Neural progenitor cell (in vitro differentiated cells): ENCODE results near the gene SEC14L1. TPM values are rescaled to one million over a fixed set of nuclear protein-coding genes. Genes with fewer than 3 reads are reported as not detected.

Experiments
- DNase-seq: peaks from one replicate; pipeline ENCODE4 v3.0.0-alpha.2; 2016; ENCODE audit warnings: low spot score
- H2AFZ ChIP-seq: fragments of 200-600 bp; sonication (generic); replicated peaks from 2 replicates; pipeline ENCODE4 v1.6.1; 2016; ENCODE audit warnings: antibody characterized with exemption
- H3F3A ChIP-seq: fragments of 200-600 bp; sonication (generic); 2 replicates; pipeline ENCODE4 v1.6.1; 2016; ENCODE audit warnings: antibody characterized with exemption, low read depth
- H3K27ac ChIP-seq: fragments of 200-600 bp; sonication (generic); 2 replicates; pipeline ENCODE4 v1.5.1; 2016; ENCODE audit warnings: mild to moderate bottlenecking
- H3K27me3 ChIP-seq: fragments of 200-600 bp; sonication (generic); 2 replicates; pipeline ENCODE4 v1.6.1; 2016; ENCODE audit warnings: mild to moderate bottlenecking, moderate library complexity
- H3K36me3 ChIP-seq: fragments of 200-600 bp; sonication (generic); 2 replicates; pipeline ENCODE4 v1.5.1; 2016
- H3K4me1 ChIP-seq: fragments of 200-600 bp; sonication (generic); 2 replicates; pipeline ENCODE4 v1.6.1; 2016; ENCODE audit warnings: mixed run types
- H3K4me2 ChIP-seq: fragments of 200-600 bp; sonication (generic); 2 replicates; pipeline ENCODE4 v1.6.1; 2016
- H3K4me3 ChIP-seq: fragments of 200-600 bp; sonication (generic); 2 replicates; pipeline ENCODE4 v1.5.1; 2016
- H3K79me2 ChIP-seq: fragments of 200-600 bp; sonication (generic); 2 replicates; pipeline ENCODE4 v1.6.1; 2016; ENCODE audit warnings: low read depth
- H3K9ac ChIP-seq: fragments of 200-600 bp; sonication (generic); 2 replicates; pipeline ENCODE4 v1.6.1; 2016
- H3K9me3 ChIP-seq: fragments of 200-600 bp; sonication (generic); 2 replicates; pipeline ENCODE4 v1.5.1; 2016; ENCODE audit warnings: low read depth
- H4K20me1 ChIP-seq: fragments of 200-600 bp; sonication (generic); 2 replicates; pipeline ENCODE4 v1.6.1; 2016; ENCODE audit warnings: low read depth
- H3K27ac Mint-ChIP-seq: 3 replicates; pipeline ENCODE4 v1.8.0; 2021; ENCODE audit warnings: mixed read lengths
- H3K27me3 Mint-ChIP-seq: 2 replicates; pipeline ENCODE4 v1.8.0; 2022; ENCODE audit warnings: low read depth, mild to moderate bottlenecking, inconsistent platforms, moderate library complexity, mixed read lengths; ENCODE audit not compliant: insufficient read depth
- H3K36me3 Mint-ChIP-seq: 3 replicates; pipeline ENCODE4 v1.8.0; 2021; ENCODE audit warnings: mixed read lengths
- H3K4me1 Mint-ChIP-seq: 3 replicates; pipeline ENCODE4 v1.8.0; 2021; ENCODE audit warnings: mixed read lengths
- H3K4me3 Mint-ChIP-seq: 3 replicates; pipeline ENCODE4 v1.8.0; 2021; ENCODE audit warnings: mild to moderate bottlenecking, moderate library complexity, mixed read lengths
- H3K9me3 Mint-ChIP-seq: 3 replicates; pipeline ENCODE4 v1.8.0; 2020; ENCODE audit warnings: mixed read lengths
- EZH2 ChIP-seq: fragments of 200-600 bp; sonication (generic); IDR thresholded peaks from 2 replicates; pipeline ENCODE4 v1.6.1; 2017; ENCODE audit warnings: antibody characterized with exemption, mild to moderate bottlenecking, moderate library complexity
- EZH2phosphoT487 ChIP-seq: fragments of 200-600 bp; sonication (generic); IDR thresholded peaks from 2 replicates; pipeline ENCODE4 v1.6.1; 2017; ENCODE audit warnings: antibody characterized with exemption
- total RNA-seq: library from RNA; depleted of rRNA; stranded (reverse); fragments of >200 nt; gene quantifications from 2 replicates; pipeline ENCODE4 v1.2.3, GENCODE V29; 2015; ENCODE audit warnings: low replicate concordance
- TF ChIP-seq, protein P1 (sequence below): fragments of 200-600 bp; sonication (generic); IDR thresholded peaks from 2 replicates; pipeline ENCODE4 v1.5.1; 2017; ENCODE audit warnings: antibody characterized with exemption, mild to moderate bottlenecking

SEC14L1 gene
- total RNA-seq, 1 donor from 2014 or later, result 75.0 TPM

DNA sequence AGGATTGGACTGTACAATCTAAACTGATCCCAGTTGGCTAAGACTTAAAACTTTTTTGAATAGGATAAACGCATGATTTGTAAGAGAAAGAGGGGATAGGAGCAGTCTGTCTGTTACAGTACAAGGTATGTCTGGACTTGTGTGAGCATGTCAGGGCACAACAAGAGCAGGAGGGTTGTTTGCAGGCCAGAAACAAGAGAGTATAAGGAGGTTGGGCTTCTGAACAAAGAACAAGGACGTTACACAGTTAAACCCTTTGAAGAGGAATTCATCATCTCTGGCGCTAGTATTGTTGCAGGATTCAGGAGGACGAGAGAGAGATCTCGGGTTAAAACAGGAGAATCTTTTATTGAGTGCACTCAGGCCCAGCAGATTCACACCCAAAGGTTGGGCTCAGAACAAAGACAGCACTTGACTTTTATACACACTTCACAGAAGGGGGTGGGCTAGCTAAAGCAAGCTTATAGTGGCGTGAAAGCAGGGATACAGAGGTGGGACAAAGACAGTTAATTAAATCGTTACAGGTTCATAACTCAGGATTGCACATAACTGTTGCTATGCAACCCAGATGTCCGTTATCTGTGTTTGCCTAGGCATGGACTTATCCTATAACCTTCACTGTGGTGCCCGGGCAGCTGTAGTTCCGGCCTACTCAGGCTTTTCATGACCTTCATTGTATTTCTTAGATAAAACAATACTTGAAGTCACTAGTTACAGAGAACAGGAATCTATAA lies 34.3 kb downstream of the SEC14L1 start:
- Histone ChIP-seq H3K9me3 (no peaks in the 10 kb centered on the region), H3K27me3 (no peaks in the 10 kb centered on the region), H4K20me1 (peaks cover 8% of the 10 kb centered on the region), H3K79me2 (peaks cover 75% of the 10 kb centered on the region), H3F3A (peaks cover 44% of the 10 kb centered on the region), H3K27ac (peak overlapping the region; percentile 99), H3K9ac (no peak overlapping the region), H3K4me2 (peak overlapping the region; percentile 69), H3K4me3 (peak overlapping the region; percentile 29), H3K36me3 (no peaks in the 10 kb centered on the region), H3K4me1 (peaks cover 80% of the 10 kb centered on the region), H2AFZ (no peak overlapping the region)
- H3K4me3 Mint-ChIP-seq, result no peak overlapping the region
- TF ChIP-seq EZH2 (no peak), EZH2phosphoT487 (no peak)
- TF ChIP-seq, protein P1, sequence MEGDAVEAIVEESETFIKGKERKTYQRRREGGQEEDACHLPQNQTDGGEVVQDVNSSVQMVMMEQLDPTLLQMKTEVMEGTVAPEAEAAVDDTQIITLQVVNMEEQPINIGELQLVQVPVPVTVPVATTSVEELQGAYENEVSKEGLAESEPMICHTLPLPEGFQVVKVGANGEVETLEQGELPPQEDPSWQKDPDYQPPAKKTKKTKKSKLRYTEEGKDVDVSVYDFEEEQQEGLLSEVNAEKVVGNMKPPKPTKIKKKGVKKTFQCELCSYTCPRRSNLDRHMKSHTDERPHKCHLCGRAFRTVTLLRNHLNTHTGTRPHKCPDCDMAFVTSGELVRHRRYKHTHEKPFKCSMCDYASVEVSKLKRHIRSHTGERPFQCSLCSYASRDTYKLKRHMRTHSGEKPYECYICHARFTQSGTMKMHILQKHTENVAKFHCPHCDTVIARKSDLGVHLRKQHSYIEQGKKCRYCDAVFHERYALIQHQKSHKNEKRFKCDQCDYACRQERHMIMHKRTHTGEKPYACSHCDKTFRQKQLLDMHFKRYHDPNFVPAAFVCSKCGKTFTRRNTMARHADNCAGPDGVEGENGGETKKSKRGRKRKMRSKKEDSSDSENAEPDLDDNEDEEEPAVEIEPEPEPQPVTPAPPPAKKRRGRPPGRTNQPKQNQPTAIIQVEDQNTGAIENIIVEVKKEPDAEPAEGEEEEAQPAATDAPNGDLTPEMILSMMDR, result no peak
- peaks cover 51% of the 10 kb centered on the region for H3K36me3 Mint-ChIP-seq
- H3K27me3 Mint-ChIP-seq, result no peaks in the 10 kb centered on the region
- peak overlapping the region; percentile 5 for H3K27ac Mint-ChIP-seq
- peaks cover 10% of the 10 kb centered on the region for H3K4me1 Mint-ChIP-seq
- peak; percentile 75 for DNase-seq
- H3K9me3 Mint-ChIP-seq, result peaks cover 54% of the 10 kb centered on the region

DNA sequence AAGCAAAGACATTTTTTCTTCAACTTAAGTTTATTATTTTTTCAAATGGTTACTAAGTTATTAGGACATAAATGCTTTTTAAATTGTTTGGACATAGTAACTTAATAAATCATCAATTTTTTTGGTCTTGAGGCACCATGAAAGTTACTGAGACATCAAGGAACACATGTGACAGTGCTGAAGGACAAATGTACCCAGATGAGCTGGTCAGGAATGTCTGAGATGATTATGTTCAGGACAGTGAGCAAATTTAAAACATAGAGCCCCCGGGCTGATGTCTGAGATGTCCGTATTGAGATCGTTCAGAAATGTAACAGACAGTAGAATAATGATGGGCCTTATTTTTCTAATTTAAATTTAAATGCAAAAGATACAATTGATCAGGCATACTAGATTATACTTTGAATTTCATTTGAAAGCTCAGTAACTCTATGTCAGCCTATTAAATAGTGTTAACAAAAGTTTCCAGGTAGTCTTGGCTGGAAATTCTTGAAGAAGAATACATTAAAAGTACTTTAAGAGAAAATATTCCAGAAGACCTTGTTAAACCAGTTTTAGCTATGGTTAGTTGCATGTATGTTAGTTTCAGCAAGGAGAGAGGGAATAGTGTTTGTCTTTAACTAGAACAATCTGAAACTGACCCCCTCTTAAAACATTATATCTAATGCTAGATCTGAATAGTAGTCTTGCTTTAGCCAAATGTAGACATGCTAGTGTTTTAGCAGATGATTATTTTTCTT lies 36.4 kb downstream of the SEC14L1 start:
- H3K4me1 ChIP-seq, result peaks cover 67% of the 10 kb centered on the region
- peaks cover 75% of the 10 kb centered on the region for H3K79me2 ChIP-seq
- H3K9ac ChIP-seq, result no peak overlapping the region
- peaks cover 43% of the 10 kb centered on the region for H3F3A ChIP-seq
- Mint-ChIP-seq H3K4me1 (peaks cover 19% of the 10 kb centered on the region), H3K27me3 (no peaks in the 10 kb centered on the region), H3K9me3 (peaks cover 46% of the 10 kb centered on the region), H3K4me3 (no peak overlapping the region), H3K27ac (no peak overlapping the region), H3K36me3 (peaks cover 51% of the 10 kb centered on the region)
- no peak overlapping the region for H3K27ac ChIP-seq
- H3K4me2 ChIP-seq, result no peak overlapping the region
- DNase-seq, result no peak
- no peak overlapping the region for H2AFZ ChIP-seq
- no peaks in the 10 kb centered on the region for H3K9me3 ChIP-seq
- H3K4me3 ChIP-seq, result no peak overlapping the region
- no peaks in the 10 kb centered on the region for H3K27me3 ChIP-seq
- H4K20me1 ChIP-seq, result peaks cover 12% of the 10 kb centered on the region
- no peak for TF ChIP-seq EZH2phosphoT487
- TF ChIP-seq, protein P1, result no peak
- no peak for TF ChIP-seq EZH2
- H3K36me3 ChIP-seq, result no peaks in the 10 kb centered on the region

- no peak overlapping the region for H3K4me2 ChIP-seq
- H4K20me1 ChIP-seq, result peaks cover 16% of the 10 kb centered on the region
- H3K9me3 ChIP-seq, result no peaks in the 10 kb centered on the region
- peaks cover 67% of the 10 kb centered on the region for H3K4me1 ChIP-seq
- TF ChIP-seq, protein P1, result no peak
- TF ChIP-seq EZH2 (no peak), EZH2phosphoT487 (no peak)
- peaks cover 38% of the 10 kb centered on the region for H3K9me3 Mint-ChIP-seq
- H3K36me3 ChIP-seq, result no peaks in the 10 kb centered on the region
- no peak overlapping the region for H3K4me3 ChIP-seq
- no peak overlapping the region for H3K27ac ChIP-seq
- H3K4me1 Mint-ChIP-seq, result peaks cover 24% of the 10 kb centered on the region
- no peak overlapping the region for H3K9ac ChIP-seq
- H2AFZ ChIP-seq, result no peak overlapping the region
- no peak overlapping the region for H3K27ac Mint-ChIP-seq
- peaks cover 76% of the 10 kb centered on the region for H3K79me2 ChIP-seq
- H3K4me3 Mint-ChIP-seq, result no peak overlapping the region
- peaks cover 46% of the 10 kb centered on the region for H3K36me3 Mint-ChIP-seq
- no peaks in the 10 kb centered on the region for H3K27me3 ChIP-seq
- DNase-seq, result no peak
- H3K27me3 Mint-ChIP-seq, result no peaks in the 10 kb centered on the region
- H3F3A ChIP-seq, result peaks cover 34% of the 10 kb centered on the region
Measured at GRCh38 chr17:77178050-77178449, 37.3 kb downstream of the SEC14L1 start.
